Body of pancreas (tissue), 4 donors: Measurements from ENCODE around the gene AHCYL2.

Source experiments
- POLR2A ChIP-seq, 3 donors: fragments of 450-650 bp; IDR thresholded peaks; one replicate each; pipeline ENCODE4 v1.6.1; 2016; ENCODE audit warnings: antibody characterized with exemption in 3 of 3, mild to moderate bottlenecking in 2 of 3
- TF ChIP-seq, protein P1 (sequence below), 7 experiments: fragments of 450-650 bp in 4 of 7; fragments of 200-600 bp in 3 of 7; sonication (generic) in 3 of 7; IDR thresholded peaks; one replicate each; pipeline ENCODE4 v1.5.1; 2016 to 2019; ENCODE audit warnings: antibody characterized with exemption in 7 of 7

GRCh38 chr7:129292861-129293260 lies 68.0 kb downstream of the AHCYL2 start:
- TF ChIP-seq, protein P1, sequence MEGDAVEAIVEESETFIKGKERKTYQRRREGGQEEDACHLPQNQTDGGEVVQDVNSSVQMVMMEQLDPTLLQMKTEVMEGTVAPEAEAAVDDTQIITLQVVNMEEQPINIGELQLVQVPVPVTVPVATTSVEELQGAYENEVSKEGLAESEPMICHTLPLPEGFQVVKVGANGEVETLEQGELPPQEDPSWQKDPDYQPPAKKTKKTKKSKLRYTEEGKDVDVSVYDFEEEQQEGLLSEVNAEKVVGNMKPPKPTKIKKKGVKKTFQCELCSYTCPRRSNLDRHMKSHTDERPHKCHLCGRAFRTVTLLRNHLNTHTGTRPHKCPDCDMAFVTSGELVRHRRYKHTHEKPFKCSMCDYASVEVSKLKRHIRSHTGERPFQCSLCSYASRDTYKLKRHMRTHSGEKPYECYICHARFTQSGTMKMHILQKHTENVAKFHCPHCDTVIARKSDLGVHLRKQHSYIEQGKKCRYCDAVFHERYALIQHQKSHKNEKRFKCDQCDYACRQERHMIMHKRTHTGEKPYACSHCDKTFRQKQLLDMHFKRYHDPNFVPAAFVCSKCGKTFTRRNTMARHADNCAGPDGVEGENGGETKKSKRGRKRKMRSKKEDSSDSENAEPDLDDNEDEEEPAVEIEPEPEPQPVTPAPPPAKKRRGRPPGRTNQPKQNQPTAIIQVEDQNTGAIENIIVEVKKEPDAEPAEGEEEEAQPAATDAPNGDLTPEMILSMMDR (IDR thresholded peaks at IDR 0.05): no peak
- no peak for TF ChIP-seq POLR2A (IDR thresholded peaks at IDR 0.05)
